ENCODE data around the gene NIP7.
"Not testable (repeated sequence)": the region's sequence is repeated elsewhere in the genome, so short reads cannot be mapped to it uniquely, and the experiment has no call there.

The NIP7 gene

GRCh38 chr16:69348222-69348621 is 8.7 kb downstream of the NIP7 start:
- Histone ChIP-seq H3K27ac (ENCODE audit: low read depth, low read length) (no peak overlapping the region), H3K4me1 (ENCODE audit: control insufficient read depth, insufficient read depth, low read length) (no peaks in the 10 kb centered on the region), H3K9ac (ENCODE audit: low read length) (no peak overlapping the region), H3K9me3 (ENCODE audit: control insufficient read depth, insufficient read depth, low read depth, low read length) (no peaks in the 10 kb centered on the region), H3K27me3 (ENCODE audit: control insufficient read depth, insufficient read depth, low read length) (no peaks in the 10 kb centered on the region), H3K36me3 (ENCODE audit: control insufficient read depth, insufficient read depth, low read length) (peaks cover 20% of the 10 kb centered on the region), H3K4me3 (ENCODE audit: low read depth, low read length) (no peak overlapping the region)

GRCh38 chr16:69349536-69349935 is 10.0 kb downstream of the NIP7 start:
- no peak overlapping the region for H3K27ac ChIP-seq (ENCODE audit: low read depth, low read length)
- no peaks in the 10 kb centered on the region for H3K4me1 ChIP-seq (ENCODE audit: control insufficient read depth, insufficient read depth, low read length)
- H3K4me3 ChIP-seq (ENCODE audit: low read depth, low read length): no peak overlapping the region
- H3K9me3 ChIP-seq (ENCODE audit: control insufficient read depth, insufficient read depth, low read depth, low read length): no peaks in the 10 kb centered on the region
- no peaks in the 10 kb centered on the region for H3K27me3 ChIP-seq (ENCODE audit: control insufficient read depth, insufficient read depth, low read length)
- peaks cover 10% of the 10 kb centered on the region for H3K36me3 ChIP-seq (ENCODE audit: control insufficient read depth, insufficient read depth, low read length)
- no peak overlapping the region for H3K9ac ChIP-seq (ENCODE audit: low read length)

- Histone ChIP-seq H3K36me3 (ENCODE audit: control insufficient read depth, insufficient read depth, low read length) (peaks cover 11% of the 10 kb centered on the region; the same call in 1 of the 2 replicates), H3K27me3 (ENCODE audit: control insufficient read depth, insufficient read depth, low read length) (no peaks in the 10 kb centered on the region), H3K9me3 (ENCODE audit: control insufficient read depth, insufficient read depth, low read depth, low read length) (no peaks in the 10 kb centered on the region), H3K9ac (ENCODE audit: low read length) (no peak overlapping the region), H3K4me3 (ENCODE audit: low read depth, low read length) (no peak overlapping the region), H3K4me1 (ENCODE audit: control insufficient read depth, insufficient read depth, low read length) (no peaks in the 10 kb centered on the region), H3K27ac (ENCODE audit: low read depth, low read length) (no peak overlapping the region)
These were observed 11.1 kb downstream of the NIP7 start for GRCh38 chr16:69350536-69351133.

GRCh38 chr16:69351309-69352027 is 11.9 kb downstream of the NIP7 start, which contains the start of gene TMED6:
Gene TMED6, minus strand, starts transcription at chr16:69351786. Its CDS starts 33 bp downstream, at chr16:69351753.
- Histone ChIP-seq H3K9ac (ENCODE audit: low read length) (no peak within 1 kb of the TSS), H3K27me3 (ENCODE audit: control insufficient read depth, insufficient read depth, low read length) (no peaks in the 10 kb centered on the region), H3K4me3 (ENCODE audit: low read depth, low read length) (no peak within 1 kb of the TSS), H3K4me1 (ENCODE audit: control insufficient read depth, insufficient read depth, low read length) (no peaks in the 10 kb centered on the region), H3K27ac (ENCODE audit: low read depth, low read length) (no peak within 1 kb of the TSS), H3K36me3 (ENCODE audit: control insufficient read depth, insufficient read depth, low read length) (peaks cover 18% of the 10 kb centered on the region), H3K9me3 (ENCODE audit: control insufficient read depth, insufficient read depth, low read depth, low read length) (no peaks in the 10 kb centered on the region)

- H3K4me1 ChIP-seq (ENCODE audit: control insufficient read depth, insufficient read depth, low read length); H3K27me3 ChIP-seq (ENCODE audit: control insufficient read depth, insufficient read depth, low read length); H3K9me3 ChIP-seq (ENCODE audit: control insufficient read depth, insufficient read depth, low read depth, low read length); H3K4me3 ChIP-seq (ENCODE audit: low read depth, low read length); H3K9ac ChIP-seq (ENCODE audit: low read length); H3K27ac ChIP-seq (ENCODE audit: low read depth, low read length): not testable (repeated sequence)
- H3K36me3 ChIP-seq (ENCODE audit: control insufficient read depth, insufficient read depth, low read length): peaks cover 22% of the 10 kb centered on the region
These were observed 20.5 kb downstream of the NIP7 start for GRCh38 chr16:69360070-69360469.

GRCh38 chr16:69363281-69363717 is 23.7 kb downstream of the NIP7 start:
- Histone ChIP-seq H3K9me3 (ENCODE audit: control insufficient read depth, insufficient read depth, low read depth, low read length) (no peaks in the 10 kb centered on the region), H3K9ac (ENCODE audit: low read length) (no peak overlapping the region), H3K27me3 (ENCODE audit: control insufficient read depth, insufficient read depth, low read length) (no peaks in the 10 kb centered on the region), H3K4me3 (ENCODE audit: low read depth, low read length) (no peak overlapping the region), H3K36me3 (ENCODE audit: control insufficient read depth, insufficient read depth, low read length) (peaks cover 39% of the 10 kb centered on the region), H3K4me1 (ENCODE audit: control insufficient read depth, insufficient read depth, low read length) (no peaks in the 10 kb centered on the region), H3K27ac (ENCODE audit: low read depth, low read length) (no peak overlapping the region)

GRCh38 chr16:69364088-69364487 is 24.5 kb downstream of the NIP7 start:
- H3K9me3 ChIP-seq (ENCODE audit: control insufficient read depth, insufficient read depth, low read depth, low read length): no peaks in the 10 kb centered on the region
- H3K27me3 ChIP-seq (ENCODE audit: control insufficient read depth, insufficient read depth, low read length): no peaks in the 10 kb centered on the region
- H3K27ac ChIP-seq (ENCODE audit: low read depth, low read length): no peak overlapping the region
- H3K36me3 ChIP-seq (ENCODE audit: control insufficient read depth, insufficient read depth, low read length): peaks cover 44% of the 10 kb centered on the region
- H3K4me3 ChIP-seq (ENCODE audit: low read depth, low read length): no peak overlapping the region
- H3K4me1 ChIP-seq (ENCODE audit: control insufficient read depth, insufficient read depth, low read length): no peaks in the 10 kb centered on the region
- no peak overlapping the region for H3K9ac ChIP-seq (ENCODE audit: low read length)

- Histone ChIP-seq H3K36me3 (ENCODE audit: control insufficient read depth, insufficient read depth, low read length) (peaks cover 60% of the 10 kb centered on the region), H3K4me1 (ENCODE audit: control insufficient read depth, insufficient read depth, low read length) (no peaks in the 10 kb centered on the region), H3K9me3 (ENCODE audit: control insufficient read depth, insufficient read depth, low read depth, low read length) (no peaks in the 10 kb centered on the region), H3K27me3 (ENCODE audit: control insufficient read depth, insufficient read depth, low read length) (no peaks in the 10 kb centered on the region), H3K9ac (ENCODE audit: low read length) (no peak overlapping the region), H3K27ac (ENCODE audit: low read depth, low read length) (no peak overlapping the region), H3K4me3 (ENCODE audit: low read depth, low read length) (no peak overlapping the region)
These were observed 26.3 kb downstream of the NIP7 start for GRCh38 chr16:69365901-69366300.

GRCh38 chr16:69366431-69366830 is 26.9 kb downstream of the NIP7 start:
- Histone ChIP-seq H3K9me3 (ENCODE audit: control insufficient read depth, insufficient read depth, low read depth, low read length) (no peaks in the 10 kb centered on the region), H3K4me1 (ENCODE audit: control insufficient read depth, insufficient read depth, low read length) (no peaks in the 10 kb centered on the region), H3K36me3 (ENCODE audit: control insufficient read depth, insufficient read depth, low read length) (peaks cover 64% of the 10 kb centered on the region), H3K9ac (ENCODE audit: low read length) (no peak overlapping the region), H3K27ac (ENCODE audit: low read depth, low read length) (no peak overlapping the region), H3K4me3 (ENCODE audit: low read depth, low read length) (no peak overlapping the region), H3K27me3 (ENCODE audit: control insufficient read depth, insufficient read depth, low read length) (no peaks in the 10 kb centered on the region)

GRCh38 chr16:69367980-69368379 is 28.4 kb downstream of the NIP7 start:
- Histone ChIP-seq H3K9me3 (ENCODE audit: control insufficient read depth, insufficient read depth, low read depth, low read length) (no peaks in the 10 kb centered on the region), H3K4me3 (ENCODE audit: low read depth, low read length) (no peak overlapping the region), H3K36me3 (ENCODE audit: control insufficient read depth, insufficient read depth, low read length) (peaks cover 80% of the 10 kb centered on the region), H3K27me3 (ENCODE audit: control insufficient read depth, insufficient read depth, low read length) (no peaks in the 10 kb centered on the region), H3K27ac (ENCODE audit: low read depth, low read length) (no peak overlapping the region), H3K9ac (ENCODE audit: low read length) (no peak overlapping the region), H3K4me1 (ENCODE audit: control insufficient read depth, insufficient read depth, low read length) (no peaks in the 10 kb centered on the region)

GRCh38 chr16:69368866-69369265 is 29.3 kb downstream of the NIP7 start:
- Histone ChIP-seq H3K4me1 (ENCODE audit: control insufficient read depth, insufficient read depth, low read length) (no peaks in the 10 kb centered on the region), H3K9me3 (ENCODE audit: control insufficient read depth, insufficient read depth, low read depth, low read length) (no peaks in the 10 kb centered on the region), H3K9ac (ENCODE audit: low read length) (no peak overlapping the region), H3K36me3 (ENCODE audit: control insufficient read depth, insufficient read depth, low read length) (peaks cover 88% of the 10 kb centered on the region), H3K4me3 (ENCODE audit: low read depth, low read length) (no peak overlapping the region), H3K27me3 (ENCODE audit: control insufficient read depth, insufficient read depth, low read length) (no peaks in the 10 kb centered on the region), H3K27ac (ENCODE audit: low read depth, low read length) (no peak overlapping the region)
